Ovary (tissue), 3 donors: Measurements from ENCODE around the gene DIS3L2.

Source experiments
- POLR2A ChIP-seq: fragments of 450-650 bp; IDR thresholded peaks from one replicate; pipeline ENCODE4 v1.6.1; 2017; ENCODE audit warnings: antibody characterized with exemption, mild to moderate bottlenecking, moderate library complexity
- TF ChIP-seq, protein P1 (sequence below), 3 donors: fragments of 450-650 bp in 2 of 3; fragments of 200-600 bp in 1 of 3; IDR thresholded peaks; one replicate each; pipeline versions ENCODE4 v1.5.1 to v1.8.0; 2016 to 2022; ENCODE audit warnings: antibody characterized with exemption in 3 of 3, mild to moderate bottlenecking in 1 of 3
- donor health status: DM: no; HTN: no; CAD: no.

DNA sequence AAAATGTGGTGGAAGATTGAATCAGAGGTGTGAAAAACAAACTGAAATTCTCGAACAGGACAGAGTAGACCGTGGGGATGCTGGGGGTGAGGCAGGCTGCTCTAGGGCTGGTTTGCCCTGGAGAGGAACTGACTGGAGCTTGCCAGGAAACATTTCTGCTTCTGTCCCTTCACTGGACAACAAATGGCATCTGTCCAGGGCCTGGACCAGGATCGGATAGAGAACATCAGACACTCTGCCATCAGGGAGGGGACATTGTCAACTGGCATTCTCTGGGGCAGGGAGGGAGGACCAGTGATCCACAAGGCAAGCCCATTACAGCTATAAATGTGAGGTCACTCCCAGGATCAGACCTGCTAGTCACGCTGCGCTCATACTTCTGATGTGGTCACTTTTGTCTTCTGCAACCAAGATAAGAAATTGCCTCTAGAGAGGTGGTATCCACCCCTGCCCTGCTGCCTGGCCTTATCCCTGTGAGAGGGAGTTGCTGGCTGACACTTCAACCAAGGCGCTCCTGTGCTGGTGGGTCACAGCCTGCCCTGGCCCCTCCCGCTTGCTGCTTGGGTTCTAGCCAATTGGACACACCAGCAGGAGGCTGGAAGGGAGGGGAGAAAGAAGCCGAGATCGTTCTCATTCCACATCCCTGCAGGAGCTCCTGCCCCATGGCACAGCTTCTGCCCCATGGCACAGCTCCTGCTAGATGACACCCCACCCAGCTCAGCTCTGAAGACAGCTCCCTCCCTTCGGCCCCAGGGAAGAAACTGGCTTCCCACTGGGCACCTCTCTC, 44.0 kb upstream of the DIS3L2 start:
- TF ChIP-seq, protein P1, sequence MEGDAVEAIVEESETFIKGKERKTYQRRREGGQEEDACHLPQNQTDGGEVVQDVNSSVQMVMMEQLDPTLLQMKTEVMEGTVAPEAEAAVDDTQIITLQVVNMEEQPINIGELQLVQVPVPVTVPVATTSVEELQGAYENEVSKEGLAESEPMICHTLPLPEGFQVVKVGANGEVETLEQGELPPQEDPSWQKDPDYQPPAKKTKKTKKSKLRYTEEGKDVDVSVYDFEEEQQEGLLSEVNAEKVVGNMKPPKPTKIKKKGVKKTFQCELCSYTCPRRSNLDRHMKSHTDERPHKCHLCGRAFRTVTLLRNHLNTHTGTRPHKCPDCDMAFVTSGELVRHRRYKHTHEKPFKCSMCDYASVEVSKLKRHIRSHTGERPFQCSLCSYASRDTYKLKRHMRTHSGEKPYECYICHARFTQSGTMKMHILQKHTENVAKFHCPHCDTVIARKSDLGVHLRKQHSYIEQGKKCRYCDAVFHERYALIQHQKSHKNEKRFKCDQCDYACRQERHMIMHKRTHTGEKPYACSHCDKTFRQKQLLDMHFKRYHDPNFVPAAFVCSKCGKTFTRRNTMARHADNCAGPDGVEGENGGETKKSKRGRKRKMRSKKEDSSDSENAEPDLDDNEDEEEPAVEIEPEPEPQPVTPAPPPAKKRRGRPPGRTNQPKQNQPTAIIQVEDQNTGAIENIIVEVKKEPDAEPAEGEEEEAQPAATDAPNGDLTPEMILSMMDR (IDR thresholded peaks at IDR 0.05), result no peak
- TF ChIP-seq POLR2A, result no peak
